ENCODE measurements around the gene TRIM31. TPM values are rescaled to one million over a fixed set of nuclear protein-coding genes. Genes with fewer than 3 reads are reported as not detected.

TRIM31 gene
- polyA plus RNA-seq, 2 of the 4 experiments (the other 2 are of a cell fraction), result 2.9 to 3.2 TPM

DNA sequence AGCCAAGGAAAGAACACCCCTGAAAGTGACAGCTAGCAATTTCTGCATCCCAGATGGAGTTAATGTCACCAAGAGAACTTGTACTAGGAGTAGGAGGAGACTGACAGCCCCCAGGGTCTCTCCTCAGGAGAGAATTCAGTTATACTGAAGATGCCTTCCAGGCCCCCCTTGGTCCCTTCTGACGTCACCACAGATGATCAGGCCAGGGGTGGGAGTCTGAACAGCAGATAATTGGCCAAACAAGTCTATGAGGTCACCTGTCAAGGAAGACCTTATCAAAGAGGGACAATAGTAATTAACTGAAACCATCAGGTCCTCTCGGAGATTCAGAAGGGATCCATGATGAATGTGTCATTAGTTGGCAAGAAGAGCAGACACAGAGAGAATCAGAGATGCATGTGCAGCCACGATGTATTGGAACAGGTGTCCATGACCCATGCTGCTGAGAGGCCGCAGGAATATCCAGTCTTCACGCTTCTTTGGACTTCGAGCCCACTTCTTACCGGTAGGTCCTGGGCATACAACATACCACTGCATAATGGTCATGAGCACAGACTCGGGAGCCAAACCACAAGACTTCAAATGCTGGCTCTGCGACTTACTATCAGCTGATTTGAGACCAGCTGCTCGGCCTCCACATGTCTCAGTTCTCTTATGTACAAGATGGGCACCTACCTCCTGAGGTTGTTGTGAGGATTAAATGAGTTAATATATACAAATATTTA lies 37.9 kb upstream of the TRIM31 start:
- ATAC-seq (no peak), DNase-seq (ENCODE audit: low read depth in 1 of 2, low spot score in 1 of 2) (no peak), FAIRE-seq (no peak)
- Histone ChIP-seq H3K4me3 (no peak overlapping the region), H3K4me2 (no peak overlapping the region), H3K9me3 (no peaks in the 10 kb centered on the region), H3K4me1 (peaks cover 22% of the 10 kb centered on the region), H3K27ac (no peak overlapping the region)
- 74% methylated on average over 10 of the region's 10 CpGs for WGBS (ENCODE audit: missing lambda C conversion rate)
- TF ChIP-seq HDAC2 (IDR thresholded peaks at IDR 0.05), result no peak
- no peak for TF ChIP-seq NFE2L2 (conservative IDR thresholded peaks at IDR 0.05; ENCODE audit: low read length)
- no peak for TF ChIP-seq ZFP36 (IDR thresholded peaks at IDR 0.05; ENCODE audit: borderline replicate concordance, partially characterized antibody)
- TF ChIP-seq, protein P1, sequence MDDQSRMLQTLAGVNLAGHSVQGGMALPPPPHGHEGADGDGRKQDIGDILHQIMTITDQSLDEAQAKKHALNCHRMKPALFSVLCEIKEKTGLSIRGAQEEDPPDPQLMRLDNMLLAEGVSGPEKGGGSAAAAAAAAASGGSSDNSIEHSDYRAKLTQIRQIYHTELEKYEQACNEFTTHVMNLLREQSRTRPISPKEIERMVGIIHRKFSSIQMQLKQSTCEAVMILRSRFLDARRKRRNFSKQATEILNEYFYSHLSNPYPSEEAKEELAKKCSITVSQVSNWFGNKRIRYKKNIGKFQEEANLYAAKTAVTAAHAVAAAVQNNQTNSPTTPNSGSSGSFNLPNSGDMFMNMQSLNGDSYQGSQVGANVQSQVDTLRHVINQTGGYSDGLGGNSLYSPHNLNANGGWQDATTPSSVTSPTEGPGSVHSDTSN (IDR thresholded peaks at IDR 0.05), result no peak
- TF ChIP-seq HEYL (CRISPR knock-in tag; IDR thresholded peaks at IDR 0.05), result no peak
- TF ChIP-seq CHD4 (IDR thresholded peaks at IDR 0.05; ENCODE audit: borderline replicate concordance), result no peak
- TF ChIP-seq POLR2AphosphoS2 (conservative IDR thresholded peaks at IDR 0.05; ENCODE audit: low read length), result no peak
- no peak for TF ChIP-seq HOXA7 (CRISPR knock-in tag; IDR thresholded peaks at IDR 0.05)
- TF ChIP-seq ELK1 (IDR thresholded peaks at IDR 0.05; ENCODE audit: low read depth, low read length), result no peak
- TF ChIP-seq, protein P2, sequence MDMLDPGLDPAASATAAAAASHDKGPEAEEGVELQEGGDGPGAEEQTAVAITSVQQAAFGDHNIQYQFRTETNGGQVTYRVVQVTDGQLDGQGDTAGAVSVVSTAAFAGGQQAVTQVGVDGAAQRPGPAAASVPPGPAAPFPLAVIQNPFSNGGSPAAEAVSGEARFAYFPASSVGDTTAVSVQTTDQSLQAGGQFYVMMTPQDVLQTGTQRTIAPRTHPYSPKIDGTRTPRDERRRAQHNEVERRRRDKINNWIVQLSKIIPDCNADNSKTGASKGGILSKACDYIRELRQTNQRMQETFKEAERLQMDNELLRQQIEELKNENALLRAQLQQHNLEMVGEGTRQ (IDR thresholded peaks at IDR 0.05), result no peak
- no peak for TF ChIP-seq RFX5 (IDR thresholded peaks at IDR 0.05)
- TF ChIP-seq TFCP2L1 (CRISPR knock-in tag; IDR thresholded peaks at IDR 0.05), result no peak
- TF ChIP-seq, protein P3, sequence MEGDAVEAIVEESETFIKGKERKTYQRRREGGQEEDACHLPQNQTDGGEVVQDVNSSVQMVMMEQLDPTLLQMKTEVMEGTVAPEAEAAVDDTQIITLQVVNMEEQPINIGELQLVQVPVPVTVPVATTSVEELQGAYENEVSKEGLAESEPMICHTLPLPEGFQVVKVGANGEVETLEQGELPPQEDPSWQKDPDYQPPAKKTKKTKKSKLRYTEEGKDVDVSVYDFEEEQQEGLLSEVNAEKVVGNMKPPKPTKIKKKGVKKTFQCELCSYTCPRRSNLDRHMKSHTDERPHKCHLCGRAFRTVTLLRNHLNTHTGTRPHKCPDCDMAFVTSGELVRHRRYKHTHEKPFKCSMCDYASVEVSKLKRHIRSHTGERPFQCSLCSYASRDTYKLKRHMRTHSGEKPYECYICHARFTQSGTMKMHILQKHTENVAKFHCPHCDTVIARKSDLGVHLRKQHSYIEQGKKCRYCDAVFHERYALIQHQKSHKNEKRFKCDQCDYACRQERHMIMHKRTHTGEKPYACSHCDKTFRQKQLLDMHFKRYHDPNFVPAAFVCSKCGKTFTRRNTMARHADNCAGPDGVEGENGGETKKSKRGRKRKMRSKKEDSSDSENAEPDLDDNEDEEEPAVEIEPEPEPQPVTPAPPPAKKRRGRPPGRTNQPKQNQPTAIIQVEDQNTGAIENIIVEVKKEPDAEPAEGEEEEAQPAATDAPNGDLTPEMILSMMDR (IDR thresholded peaks at IDR 0.05), result no peak
- TF ChIP-seq JUNB (IDR thresholded peaks at IDR 0.05), result no peak
- CTCF ChIA-PET, result interaction anchor here (1.2 to 1.9 kb wide), 2 partner anchors 20 to 49 kb away, joined by 3 to 6 read pairs; no protein-coding TSS in a partner anchor
- POLR2A ChIA-PET, result no interaction called here

DNA sequence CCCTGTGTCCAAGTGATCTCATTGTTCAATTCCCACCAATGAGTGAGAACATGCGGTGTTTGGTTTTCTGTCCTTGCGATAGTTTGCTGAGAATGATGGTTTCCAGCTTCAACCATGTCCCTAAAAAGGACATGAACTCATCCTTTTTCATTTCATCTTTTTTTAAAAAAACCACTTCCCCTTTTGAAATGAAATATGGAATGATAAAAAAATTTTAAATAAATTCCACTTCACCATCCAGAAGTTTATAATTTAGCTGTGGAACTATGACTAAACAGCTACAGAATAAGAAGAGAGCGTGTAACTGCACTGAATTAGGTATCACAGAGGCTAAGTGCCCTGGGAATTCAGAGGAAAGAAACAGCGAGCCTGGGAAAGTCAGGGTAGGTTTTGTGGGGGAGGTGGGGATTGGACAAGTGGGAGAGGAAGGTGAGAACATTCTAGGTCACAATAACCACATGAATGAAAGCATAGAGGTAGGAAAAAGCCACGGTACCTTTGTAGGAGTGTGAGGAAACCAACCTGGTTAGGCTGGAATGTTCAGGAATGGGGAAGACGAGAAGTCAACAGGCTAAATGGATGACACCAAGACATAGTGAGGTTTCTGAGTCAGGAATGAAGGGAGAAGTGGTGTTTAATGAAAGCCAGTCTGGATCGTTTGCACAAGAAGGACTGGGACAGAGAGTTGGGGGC lies 37.1 kb upstream of the TRIM31 start:
- Histone ChIP-seq H3K27ac (no peak overlapping the region), H3K4me1 (peaks cover 14% of the 10 kb centered on the region), H3K4me3 (no peak overlapping the region), H3K9me3 (no peaks in the 10 kb centered on the region), H3K4me2 (no peak overlapping the region)
- WGBS (ENCODE audit: missing lambda C conversion rate), result 67% methylated on average over 7 of the region's 7 CpGs
- ChIA-PET CTCF (interaction anchor here (1.2 kb wide), 1 partner anchor 48 kb away, joined by 3 read pairs; no protein-coding TSS in a partner anchor), POLR2A (no interaction called here)
- TF ChIP-seq RARB (CRISPR knock-in tag; IDR thresholded peaks at IDR 0.05), result no peak
- TF ChIP-seq ESRRA (IDR thresholded peaks at IDR 0.05; ENCODE audit: borderline replicate concordance, low read length), result no peak
- no peak for TF ChIP-seq NPAS2 (CRISPR knock-in tag; IDR thresholded peaks at IDR 0.05; ENCODE audit: borderline replicate concordance)
- TF ChIP-seq MAZ (IDR thresholded peaks at IDR 0.05; ENCODE audit: borderline replicate concordance, low read depth, low read length), result no peak
- TF ChIP-seq KDM5A (IDR thresholded peaks at IDR 0.05), result no peak
- no peak for TF ChIP-seq SMC3 (IDR thresholded peaks at IDR 0.05)
- no peak for TF ChIP-seq FOXS1 (CRISPR knock-in tag; IDR thresholded peaks at IDR 0.05)
- no peak for TF ChIP-seq RNF2 (IDR thresholded peaks at IDR 0.05; ENCODE audit: borderline replicate concordance, low read depth)
- TF ChIP-seq, protein P4, sequence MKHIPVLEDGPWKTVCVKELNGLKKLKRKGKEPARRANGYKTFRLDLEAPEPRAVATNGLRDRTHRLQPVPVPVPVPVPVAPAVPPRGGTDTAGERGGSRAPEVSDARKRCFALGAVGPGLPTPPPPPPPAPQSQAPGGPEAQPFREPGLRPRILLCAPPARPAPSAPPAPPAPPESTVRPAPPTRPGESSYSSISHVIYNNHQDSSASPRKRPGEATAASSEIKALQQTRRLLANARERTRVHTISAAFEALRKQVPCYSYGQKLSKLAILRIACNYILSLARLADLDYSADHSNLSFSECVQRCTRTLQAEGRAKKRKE (CRISPR knock-in tag; IDR thresholded peaks at IDR 0.05; ENCODE audit: low read depth), result no peak
- no peak for TF ChIP-seq E2F6 (IDR thresholded peaks at IDR 0.05; ENCODE audit: borderline replicate concordance, low read depth)
- TF ChIP-seq SREBF2 (IDR thresholded peaks at IDR 0.05), result no peak
- TF ChIP-seq EHF (CRISPR knock-in tag; IDR thresholded peaks at IDR 0.05), result no peak
- no peak for TF ChIP-seq HOXA7 (CRISPR knock-in tag; IDR thresholded peaks at IDR 0.05)
- TF ChIP-seq HDAC2 (IDR thresholded peaks at IDR 0.05), result no peak
- no peak for TF ChIP-seq PHF8 (IDR thresholded peaks at IDR 0.05; ENCODE audit: borderline replicate concordance, low read depth)
- TF ChIP-seq POLR2A (IDR thresholded peaks at IDR 0.05; ENCODE audit: low read length), result no peak
- TF ChIP-seq, protein P5, sequence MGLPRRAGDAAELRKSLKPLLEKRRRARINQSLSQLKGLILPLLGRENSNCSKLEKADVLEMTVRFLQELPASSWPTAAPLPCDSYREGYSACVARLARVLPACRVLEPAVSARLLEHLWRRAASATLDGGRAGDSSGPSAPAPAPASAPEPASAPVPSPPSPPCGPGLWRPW (IDR thresholded peaks at IDR 0.05), result no peak
- FAIRE-seq (no peak), DNase-seq (ENCODE audit: low read depth in 1 of 2, low spot score in 1 of 2) (no peak), ATAC-seq (no peak)
